ENCODE data around the gene KCNJ14.
A peak's percentile ranks its signal among the peaks of the same experiment; 100 is the strongest.

KCNJ14 gene

DNA sequence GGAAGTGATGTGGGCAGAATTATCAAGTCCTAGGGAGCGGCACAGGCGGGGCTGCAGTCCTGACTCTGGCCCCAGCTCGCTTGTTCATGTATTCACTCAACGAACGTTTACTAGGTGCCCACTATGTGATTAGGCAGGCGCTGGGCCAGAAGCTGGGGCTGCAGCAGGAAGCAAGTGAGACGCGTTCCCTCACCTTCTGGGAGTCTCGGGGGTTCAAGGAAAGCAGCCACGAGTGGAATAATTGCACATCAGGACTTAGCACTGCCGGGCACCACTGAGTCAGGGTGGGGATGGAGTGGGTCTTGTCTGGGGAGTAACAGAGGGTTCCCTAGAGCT lies 58.7 kb downstream of the KCNJ14 start:
- no peaks in the 10 kb centered on the region for H3K9me3 ChIP-seq (replicated peaks; ENCODE audit: low read length)
- peak overlapping the region; percentile 88 for H3K4me2 ChIP-seq (ENCODE audit: low read length)
- peak overlapping the region; percentile 71 for H3K4me3 ChIP-seq (ENCODE audit: low read length)
- H3K36me3 ChIP-seq (ENCODE audit: insufficient read depth, low read length) = no peaks in the 10 kb centered on the region
- peaks cover 50% of the 10 kb centered on the region for H3K27me3 ChIP-seq (ENCODE audit: control insufficient read depth, insufficient read depth, low read length)
- no peak overlapping the region for H3K9ac ChIP-seq (ENCODE audit: low read depth, low read length)
- peaks cover 8% of the 10 kb centered on the region for H3K4me1 ChIP-seq (ENCODE audit: control insufficient read depth, insufficient read depth, low read length)

DNA sequence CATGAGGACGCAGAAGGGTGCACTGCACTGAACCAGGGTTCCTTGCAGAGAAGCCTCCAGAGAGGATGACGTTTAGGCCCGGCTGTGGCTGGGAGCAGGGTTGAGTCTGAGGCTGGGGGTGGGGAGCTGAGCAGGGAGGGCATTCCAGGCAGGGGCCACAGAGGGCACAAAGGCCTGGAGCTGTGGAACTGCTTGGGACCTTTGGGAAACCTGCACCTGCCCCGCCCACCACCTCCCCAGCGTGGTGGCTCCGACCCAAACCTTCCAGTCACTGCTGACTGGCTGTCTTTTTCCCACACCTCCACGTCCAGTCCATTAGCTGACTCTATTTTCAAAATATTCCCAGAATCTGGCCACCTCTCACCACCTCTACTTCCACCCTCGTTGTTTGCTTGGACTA lies 61.2 kb downstream of the KCNJ14 start:
- H3K27me3 ChIP-seq (ENCODE audit: control insufficient read depth, insufficient read depth, low read length) = peaks cover 34% of the 10 kb centered on the region
- no peaks in the 10 kb centered on the region for H3K36me3 ChIP-seq (ENCODE audit: insufficient read depth, low read length)
- H3K4me2 ChIP-seq (ENCODE audit: low read length) = no peak overlapping the region
- no peak overlapping the region for H3K4me3 ChIP-seq (ENCODE audit: low read length)
- no peak overlapping the region for H3K9ac ChIP-seq (ENCODE audit: low read depth, low read length)
- peaks cover 8% of the 10 kb centered on the region for H3K4me1 ChIP-seq (ENCODE audit: control insufficient read depth, insufficient read depth, low read length)
- H3K9me3 ChIP-seq (replicated peaks; ENCODE audit: low read length) = no peaks in the 10 kb centered on the region

Measured in skeletal muscle satellite cell (primary cell).